PC-3 (cell line): ENCODE results near the gene EYS. TPM values are rescaled to one million over a fixed set of nuclear protein-coding genes. Genes with fewer than 3 reads are reported as not detected.

Experiments
- ATAC-seq: fragments of 200-7000 bp; cut with Tn5 transposase; 2 replicates; pipeline ENCODE4 v1.9.1; 2020; ENCODE audit warnings: mild to moderate bottlenecking, moderate library complexity
- BruUV-seq: library from RNA; stranded (reverse); fragments of 400-500 nt; replicated peaks from 2 replicates; lab custom pipeline; 2021; lab: Mats Ljungman, UMichigan
- CTCF ChIA-PET: fragments of 300-600 bp; sonication (Branson Sonifier 250); formaldehyde crosslinking; loops from one replicate; lab custom pipeline; 2022; ENCODE audit warnings: antibody characterized with exemption; lab: Charles Lee
- POLR2A ChIA-PET: fragments of 300-600 bp; sonication (Branson Sonifier 250); formaldehyde crosslinking; loops from one replicate; lab custom pipeline; 2022; ENCODE audit warnings: antibody characterized with exemption; ENCODE audit not compliant: unreplicated experiment; lab: Charles Lee
- DNase-seq: peaks from one replicate; pipeline ENCODE4 v3.0.0-alpha.2; 2015
- H2AFZ ChIP-seq: fragments of 300-600 bp; sonication (generic); 2 replicates; pipeline ENCODE4 v1.6.0; 2016; ENCODE audit warnings: antibody characterized with exemption, low read length
- H3F3A ChIP-seq: fragments of 300-600 bp; sonication (generic); one replicate; pipeline ENCODE4 v1.6.0; 2017; ENCODE audit warnings: antibody characterized with exemption, low read length, control low read depth, mild to moderate bottlenecking; ENCODE audit not compliant: unreplicated experiment
- H3K27ac ChIP-seq: fragments of 300-600 bp; sonication (generic); 2 replicates; pipeline ENCODE4 v1.5.1; 2016; ENCODE audit warnings: mild to moderate bottlenecking, low read length
- H3K27me3 ChIP-seq: fragments of 300-600 bp; sonication (generic); 2 replicates; pipeline ENCODE4 v1.6.1; 2016; ENCODE audit warnings: low read length, mixed read lengths
- H3K36me3 ChIP-seq: fragments of 300-600 bp; sonication (generic); 2 replicates; pipeline ENCODE4 v1.6.1; 2016; ENCODE audit warnings: low read depth, mixed run types, low read length, mixed read lengths
- H3K4me1 ChIP-seq: fragments of 300-600 bp; sonication (generic); 2 replicates; pipeline ENCODE4 v1.5.1; 2016; ENCODE audit warnings: low read length; ENCODE audit not compliant: insufficient read depth
- H3K4me2 ChIP-seq: fragments of 300-600 bp; sonication (generic); 2 replicates; pipeline ENCODE4 v1.6.0; 2016; ENCODE audit warnings: low read length
- H3K4me3 ChIP-seq: fragments of 300-600 bp; sonication (generic); 2 replicates; pipeline ENCODE4 v1.5.1; 2016; ENCODE audit warnings: mild to moderate bottlenecking, low read length, mixed read lengths
- H3K79me2 ChIP-seq: fragments of 300-600 bp; sonication (generic); 2 replicates; pipeline ENCODE4 v1.6.1; 2017; ENCODE audit warnings: low read length, mixed read lengths
- H3K9ac ChIP-seq: fragments of 300-600 bp; sonication (generic); 2 replicates; pipeline ENCODE4 v1.6.0; 2016; ENCODE audit warnings: mild to moderate bottlenecking, low read length
- H3K9me2 ChIP-seq: fragments of 300-600 bp; sonication (generic); replicated peaks from 2 replicates; pipeline ENCODE4 v1.6.1; 2016; ENCODE audit warnings: mixed run types, low read length, mixed read lengths
- H3K9me3 ChIP-seq: fragments of 300-600 bp; sonication (generic); 2 replicates; pipeline ENCODE4 v1.6.1; 2016; ENCODE audit warnings: low read length, mixed read lengths
- H4K20me1 ChIP-seq: fragments of 300-600 bp; sonication (generic); 2 replicates; pipeline ENCODE4 v1.6.1; 2016; ENCODE audit warnings: low read length, mixed read lengths
- CTCF ChIP-seq: fragments of 300-600 bp; sonication (generic); conservative IDR thresholded peaks from 2 replicates; pipeline ENCODE4 v1.5.1; 2017; ENCODE audit warnings: antibody characterized with exemption, low read depth, mild to moderate bottlenecking, low read length
- EZH2 ChIP-seq: fragments of 300-600 bp; sonication (generic); IDR thresholded peaks from one replicate; pipeline ENCODE4 v1.6.1; 2017; ENCODE audit warnings: antibody characterized with exemption, mild to moderate bottlenecking, low read length; ENCODE audit not compliant: unreplicated experiment
- EZH2phosphoT487 ChIP-seq: fragments of 300-600 bp; sonication (generic); IDR thresholded peaks from 2 replicates; pipeline ENCODE4 v1.6.1; 2018; ENCODE audit warnings: mild to moderate bottlenecking, antibody characterized with exemption, low read length, borderline replicate concordance
- intact Hi-C: fragments of 100-400 bp; cut with micrococcal nuclease; formaldehyde crosslinking; loops from 2 replicates; pipeline ENCODE4 v1.9.0; 2023
- total RNA-seq: library from RNA; depleted of rRNA; stranded (reverse); fragments of >200 nt; gene quantifications from 2 replicates; pipeline ENCODE4 v1.2.3, GENCODE V29; 2014

The EYS gene
- total RNA-seq, 1 experiment from 2014 or later = 0.07 TPM

- Histone ChIP-seq H3K4me3 (no peak overlapping the region), H3K9me2 (no peaks in the 10 kb centered on the region), H3K9ac (no peak overlapping the region), H4K20me1 (no peaks in the 10 kb centered on the region), H3K79me2 (no peaks in the 10 kb centered on the region), H3K36me3 (no peaks in the 10 kb centered on the region), H2AFZ (no peak overlapping the region), H3K9me3 (no peaks in the 10 kb centered on the region), H3K4me2 (no peak overlapping the region), H3K27me3 (no peaks in the 10 kb centered on the region), H3F3A (no peaks in the 10 kb centered on the region), H3K4me1 (no peaks in the 10 kb centered on the region), H3K27ac (no peak overlapping the region)
- no peak for DNase-seq
- TF ChIP-seq EZH2phosphoT487 = no peak
- no peak for TF ChIP-seq CTCF
- TF ChIP-seq EZH2 = no peak
- intact Hi-C loops = no loop called here
- POLR2A ChIA-PET = no interaction called here
- CTCF ChIA-PET = no interaction called here
- ATAC-seq = no peak
- no TSS peak for BruUV-seq
Observed at GRCh38 chr6:64807785-64808184, 899.2 kb downstream of the EYS start.

GRCh38 chr6:64803470-64804166, 903.4 kb downstream of the EYS start:
- Histone ChIP-seq H2AFZ (no peak overlapping the region), H3K9ac (no peak overlapping the region), H3K4me3 (no peak overlapping the region), H3K36me3 (no peaks in the 10 kb centered on the region), H4K20me1 (no peaks in the 10 kb centered on the region), H3F3A (no peaks in the 10 kb centered on the region), H3K4me1 (no peaks in the 10 kb centered on the region), H3K27ac (no peak overlapping the region), H3K27me3 (no peaks in the 10 kb centered on the region), H3K79me2 (no peaks in the 10 kb centered on the region), H3K9me2 (no peaks in the 10 kb centered on the region), H3K4me2 (no peak overlapping the region), H3K9me3 (no peaks in the 10 kb centered on the region)
- CTCF ChIA-PET = no interaction called here
- intact Hi-C loops = no loop called here
- no peak for TF ChIP-seq EZH2
- POLR2A ChIA-PET = no interaction called here
- no TSS peak for BruUV-seq
- DNase-seq = no peak
- ATAC-seq = no peak

- Histone ChIP-seq H3F3A (no peaks in the 10 kb centered on the region), H3K4me2 (no peak overlapping the region), H3K9me2 (no peaks in the 10 kb centered on the region), H3K79me2 (no peaks in the 10 kb centered on the region), H2AFZ (no peak overlapping the region), H3K4me3 (no peak overlapping the region), H3K9me3 (no peaks in the 10 kb centered on the region), H3K27me3 (no peaks in the 10 kb centered on the region), H3K4me1 (no peaks in the 10 kb centered on the region), H3K36me3 (no peaks in the 10 kb centered on the region), H3K27ac (no peak overlapping the region), H3K9ac (no peak overlapping the region), H4K20me1 (no peaks in the 10 kb centered on the region)
- DNase-seq (no peak), ATAC-seq (no peak)
- no peak for TF ChIP-seq CTCF
- TF ChIP-seq EZH2 = no peak
- TF ChIP-seq EZH2phosphoT487 = no peak
- POLR2A ChIA-PET = no interaction called here
- intact Hi-C loops = no loop called here
- CTCF ChIA-PET = no interaction called here
- no TSS peak for BruUV-seq
Observed at GRCh38 chr6:64792534-64792933, 914.5 kb downstream of the EYS start.
